GM21529 (cell line): ENCODE data around the gene KIAA1755.

ENCODE experiments used
- ATAC-seq: cut with Tn5 transposase; IDR thresholded peaks from one replicate; pipeline ENCODE4 v1.9.1; 2021; ENCODE audit not compliant: unreplicated experiment

Gene KIAA1755

GRCh38 chr20:38222231-38222922, 38.2 kb downstream of the KIAA1755 start:
- no peak for ATAC-seq

- ATAC-seq, result no peak
These were observed 39.4 kb downstream of the KIAA1755 start for GRCh38 chr20:38221119-38221589.

- ATAC-seq, result no peak
These were observed 39.9 kb downstream of the KIAA1755 start for GRCh38 chr20:38220587-38221118.

GRCh38 chr20:38219006-38219950, 41.3 kb downstream of the KIAA1755 start:
- ATAC-seq, result no peak

GRCh38 chr20:38218566-38218885, 42.0 kb downstream of the KIAA1755 start:
- ATAC-seq, result no peak

- ATAC-seq, result no peak
These were observed 42.6 kb downstream of the KIAA1755 start for GRCh38 chr20:38217791-38218565.

- no peak for ATAC-seq
These were observed 43.6 kb downstream of the KIAA1755 start for GRCh38 chr20:38216746-38217595.

- no peak for ATAC-seq
These were observed 44.3 kb downstream of the KIAA1755 start for GRCh38 chr20:38216201-38216600.

- ATAC-seq, result no peak
These were observed 45.0 kb downstream of the KIAA1755 start for GRCh38 chr20:38215194-38216182.

- ATAC-seq, result no peak
These were observed 46.0 kb downstream of the KIAA1755 start for GRCh38 chr20:38214256-38215193.

GRCh38 chr20:38213607-38213940, 47.0 kb downstream of the KIAA1755 start:
- ATAC-seq, result no peak

GRCh38 chr20:38212806-38213606, 47.5 kb downstream of the KIAA1755 start:
- no peak for ATAC-seq

GRCh38 chr20:38211200-38212097, 49.1 kb downstream of the KIAA1755 start:
- ATAC-seq, result no peak

GRCh38 chr20:38210741-38211140, 49.8 kb downstream of the KIAA1755 start:
- no peak for ATAC-seq

- no peak for ATAC-seq
These were observed 50.7 kb downstream of the KIAA1755 start for GRCh38 chr20:38209736-38210405.
